ENCODE measurements around the gene NDUFV2.
"Not testable (repeated sequence)": the region's sequence is repeated elsewhere in the genome, so short reads cannot be mapped to it uniquely, and the experiment has no call there.

The NDUFV2 gene

DNA sequence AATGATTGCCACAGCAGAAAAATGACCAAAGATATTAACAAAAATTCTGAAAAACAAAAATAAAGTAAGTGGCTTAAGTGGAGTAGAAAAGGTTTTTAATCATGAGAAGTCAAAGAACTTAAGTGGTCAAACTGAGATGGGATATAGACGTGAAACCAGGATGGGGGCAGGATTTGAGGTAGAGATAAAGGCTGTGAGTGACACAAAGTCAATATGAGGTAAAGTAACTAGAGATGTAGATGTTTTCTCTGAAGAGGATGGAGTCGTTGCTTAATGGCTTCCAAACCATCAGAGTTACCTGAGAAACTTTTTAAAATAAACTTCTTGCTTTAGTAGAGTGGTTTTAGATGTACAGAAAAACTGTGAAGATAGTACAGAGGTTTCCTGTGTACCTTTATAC, 55.3 kb downstream of the NDUFV2 start:
- Histone ChIP-seq H2BK5ac (ENCODE audit: low read depth, low read length, poor library complexity) (no peak overlapping the region), H3K9me3 (ENCODE audit: insufficient read depth, low read depth, low read length) (no peaks in the 10 kb centered on the region), H3K27me3 (ENCODE audit: insufficient read depth, low read length) (no peaks in the 10 kb centered on the region), H3K4ac (ENCODE audit: low read depth, low read length) (no peak overlapping the region), H3K79me2 (ENCODE audit: control insufficient read depth, insufficient read depth, low read length, poor library complexity) (no peaks in the 10 kb centered on the region), H3K36me3 (ENCODE audit: control insufficient read depth in 1 of 2, insufficient read depth in 2 of 2, low read length in 2 of 2) (no peaks in the 10 kb centered on the region), H3K4me2 (ENCODE audit: low read length) (no peak overlapping the region), H4K91ac (ENCODE audit: low read depth, low read length) (no peak overlapping the region), H2BK120ac (ENCODE audit: insufficient read depth, low read length, poor library complexity) (no peak overlapping the region), H3K27ac (ENCODE audit: low read depth, low read length) (no peak overlapping the region), H4K8ac (ENCODE audit: low read depth, low read length) (no peak overlapping the region), H2AK5ac (ENCODE audit: low read length) (no peak overlapping the region), H3K79me1 (ENCODE audit: low read length) (no peaks in the 10 kb centered on the region), H3K4me1 (ENCODE audit: control insufficient read depth in 1 of 2, insufficient read depth in 2 of 2, low read length in 2 of 2) (no peaks in the 10 kb centered on the region), H3K4me3 (ENCODE audit: low read depth, low read length) (no peak overlapping the region), H4K12ac (ENCODE audit: low read depth, low read length) (no peak overlapping the region), H2AFZ (ENCODE audit: insufficient read depth, low read length, poor library complexity) (no peak overlapping the region), H3K14ac (ENCODE audit: low read length) (no peak overlapping the region), H2BK12ac (ENCODE audit: low read length) (no peak overlapping the region), H3K23ac (ENCODE audit: low read length) (no peak overlapping the region), H3K9ac (ENCODE audit: low read length) (no peak overlapping the region), H3K18ac (ENCODE audit: low read length) (no peak overlapping the region)
- no CpG with 5 or more reads among the region's 2 CpGs for WGBS (ENCODE audit: extremely low coverage, insufficient coverage, insufficient read length)
- DNase-seq: no peak

DNA sequence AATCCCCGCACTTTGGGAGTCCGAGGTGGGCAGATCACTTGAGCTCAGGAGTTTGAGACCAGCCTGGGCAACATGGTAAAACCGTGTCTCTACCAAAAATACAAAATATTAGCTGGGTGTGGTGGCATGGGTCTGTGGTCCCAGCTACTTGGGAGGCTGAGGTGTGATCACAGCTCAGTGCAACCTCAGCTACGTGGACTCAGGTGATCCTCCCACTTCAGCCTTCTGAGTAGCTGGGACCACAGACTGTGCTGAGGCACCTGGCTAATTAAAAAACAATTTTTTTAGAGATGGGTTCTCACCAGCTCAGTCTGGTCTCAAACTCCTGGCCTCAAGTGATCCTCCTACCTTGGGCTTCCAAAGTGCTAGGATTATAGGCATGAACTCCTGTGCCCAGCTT, 57.5 kb downstream of the NDUFV2 start:
- H3K79me1 ChIP-seq (ENCODE audit: low read length): no peaks in the 10 kb centered on the region
- H3K36me3 ChIP-seq (ENCODE audit: control insufficient read depth in 1 of 2, insufficient read depth in 2 of 2, low read length in 2 of 2): no peaks in the 10 kb centered on the region
- no CpG with 5 or more reads among the region's 4 CpGs for WGBS (ENCODE audit: extremely low coverage, insufficient coverage, insufficient read length)
- H3K4me3 ChIP-seq (ENCODE audit: low read depth, low read length): no peak overlapping the region
- H3K9me3 ChIP-seq (ENCODE audit: insufficient read depth, low read depth, low read length): no peaks in the 10 kb centered on the region
- peak overlapping the region; percentile 40 for H3K18ac ChIP-seq (ENCODE audit: low read length)
- no peak overlapping the region for H4K8ac ChIP-seq (ENCODE audit: low read depth, low read length)
- no peak overlapping the region for H2BK12ac ChIP-seq (ENCODE audit: low read length)
- H3K4me2 ChIP-seq (ENCODE audit: low read length): no peak overlapping the region
- no peak overlapping the region for H2AFZ ChIP-seq (ENCODE audit: insufficient read depth, low read length, poor library complexity)
- H3K27me3 ChIP-seq (ENCODE audit: insufficient read depth, low read length): no peaks in the 10 kb centered on the region
- H3K27ac ChIP-seq (ENCODE audit: low read depth, low read length): no peak overlapping the region
- no peak overlapping the region for H4K12ac ChIP-seq (ENCODE audit: low read depth, low read length)
- no peaks in the 10 kb centered on the region for H3K79me2 ChIP-seq (ENCODE audit: control insufficient read depth, insufficient read depth, low read length, poor library complexity)
- no peaks in the 10 kb centered on the region for H3K4me1 ChIP-seq (ENCODE audit: control insufficient read depth in 1 of 2, insufficient read depth in 2 of 2, low read length in 2 of 2)
- no peak overlapping the region for H3K23ac ChIP-seq (ENCODE audit: low read length)
- no peak overlapping the region for H3K4ac ChIP-seq (ENCODE audit: low read depth, low read length)
- no peak overlapping the region for H2BK5ac ChIP-seq (ENCODE audit: low read depth, low read length, poor library complexity)
- no peak overlapping the region for H2AK5ac ChIP-seq (ENCODE audit: low read length)
- H3K14ac ChIP-seq (ENCODE audit: low read length): no peak overlapping the region
- no peak overlapping the region for H3K9ac ChIP-seq (ENCODE audit: low read length)
- no peak overlapping the region for H2BK120ac ChIP-seq (ENCODE audit: insufficient read depth, low read length, poor library complexity)
- no peak for DNase-seq
- H4K91ac ChIP-seq (ENCODE audit: low read depth, low read length): no peak overlapping the region

DNA sequence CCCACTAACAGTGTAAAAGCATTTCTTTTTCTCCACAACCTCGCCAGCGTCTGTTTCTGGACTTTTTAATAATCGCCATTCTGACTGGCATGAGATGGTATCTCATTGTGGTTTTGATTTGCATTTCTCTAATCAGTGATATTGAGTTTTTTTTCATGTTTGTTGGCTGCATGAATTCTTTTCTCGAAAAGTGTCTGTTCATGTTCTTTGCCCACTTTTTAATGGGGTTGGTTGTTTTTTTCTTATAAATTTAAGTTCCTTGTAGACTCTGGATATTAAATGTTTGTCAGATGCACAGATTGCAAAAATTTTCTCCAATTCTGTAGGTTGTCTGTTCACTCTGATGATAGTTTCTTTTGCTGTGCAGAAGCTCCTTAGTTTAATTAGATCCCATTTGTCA, 60.2 kb downstream of the NDUFV2 start:
- not testable (repeated sequence) for H2AK5ac ChIP-seq (ENCODE audit: low read length); H2AFZ ChIP-seq (ENCODE audit: insufficient read depth, low read length, poor library complexity); H3K79me2 ChIP-seq (ENCODE audit: control insufficient read depth, insufficient read depth, low read length, poor library complexity); H2BK12ac ChIP-seq (ENCODE audit: low read length); H4K8ac ChIP-seq (ENCODE audit: low read depth, low read length); H3K9ac ChIP-seq (ENCODE audit: low read length); H3K4ac ChIP-seq (ENCODE audit: low read depth, low read length); H3K9me3 ChIP-seq (ENCODE audit: insufficient read depth, low read depth, low read length); H4K12ac ChIP-seq (ENCODE audit: low read depth, low read length); H3K36me3 ChIP-seq (ENCODE audit: control insufficient read depth in 1 of 2, insufficient read depth in 2 of 2, low read length in 2 of 2); H3K23ac ChIP-seq (ENCODE audit: low read length); DNase-seq; H2BK120ac ChIP-seq (ENCODE audit: insufficient read depth, low read length, poor library complexity); H3K14ac ChIP-seq (ENCODE audit: low read length); H3K4me3 ChIP-seq (ENCODE audit: low read depth, low read length); H3K18ac ChIP-seq (ENCODE audit: low read length); H3K27ac ChIP-seq (ENCODE audit: low read depth, low read length); H3K79me1 ChIP-seq (ENCODE audit: low read length); H3K4me2 ChIP-seq (ENCODE audit: low read length); H2BK5ac ChIP-seq (ENCODE audit: low read depth, low read length, poor library complexity); H3K4me1 ChIP-seq (ENCODE audit: control insufficient read depth in 1 of 2, insufficient read depth in 2 of 2, low read length in 2 of 2); H4K91ac ChIP-seq (ENCODE audit: low read depth, low read length); H3K27me3 ChIP-seq (ENCODE audit: insufficient read depth, low read length)
- no CpG with 5 or more reads among the region's 4 CpGs for WGBS (ENCODE audit: extremely low coverage, insufficient coverage, insufficient read length)

DNA sequence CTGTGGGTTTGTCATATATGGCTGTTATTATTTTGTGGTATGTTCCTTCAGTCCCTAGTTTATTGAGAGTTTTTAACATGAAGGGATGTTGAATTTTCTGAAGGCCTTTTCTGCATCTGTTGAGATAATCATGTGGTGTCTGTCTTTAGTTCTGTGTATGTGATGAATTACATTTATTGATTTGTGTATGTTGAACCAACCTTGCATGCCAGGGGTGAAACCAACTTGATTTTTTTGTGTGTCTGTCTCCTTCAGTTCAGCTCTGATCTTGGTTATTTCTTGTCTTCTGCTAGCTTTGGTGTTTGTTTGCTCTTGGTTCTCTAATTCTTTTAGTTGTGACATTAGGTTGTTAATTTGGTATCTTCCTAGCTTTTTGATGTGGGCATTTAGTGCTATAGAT, 61.6 kb downstream of the NDUFV2 start:
- H4K12ac ChIP-seq (ENCODE audit: low read depth, low read length); H3K9ac ChIP-seq (ENCODE audit: low read length); H3K23ac ChIP-seq (ENCODE audit: low read length); H3K79me2 ChIP-seq (ENCODE audit: control insufficient read depth, insufficient read depth, low read length, poor library complexity); H2BK12ac ChIP-seq (ENCODE audit: low read length); H3K79me1 ChIP-seq (ENCODE audit: low read length); H3K14ac ChIP-seq (ENCODE audit: low read length); H4K91ac ChIP-seq (ENCODE audit: low read depth, low read length); H2BK5ac ChIP-seq (ENCODE audit: low read depth, low read length, poor library complexity); H3K4me1 ChIP-seq (ENCODE audit: control insufficient read depth in 1 of 2, insufficient read depth in 2 of 2, low read length in 2 of 2); H3K9me3 ChIP-seq (ENCODE audit: insufficient read depth, low read depth, low read length); H3K4ac ChIP-seq (ENCODE audit: low read depth, low read length); H3K27me3 ChIP-seq (ENCODE audit: insufficient read depth, low read length); H3K4me3 ChIP-seq (ENCODE audit: low read depth, low read length); H3K4me2 ChIP-seq (ENCODE audit: low read length); H2BK120ac ChIP-seq (ENCODE audit: insufficient read depth, low read length, poor library complexity); H3K18ac ChIP-seq (ENCODE audit: low read length); H2AK5ac ChIP-seq (ENCODE audit: low read length); H4K8ac ChIP-seq (ENCODE audit: low read depth, low read length); H2AFZ ChIP-seq (ENCODE audit: insufficient read depth, low read length, poor library complexity); H3K36me3 ChIP-seq (ENCODE audit: control insufficient read depth in 1 of 2, insufficient read depth in 2 of 2, low read length in 2 of 2); DNase-seq; H3K27ac ChIP-seq (ENCODE audit: low read depth, low read length): not testable (repeated sequence)

DNA sequence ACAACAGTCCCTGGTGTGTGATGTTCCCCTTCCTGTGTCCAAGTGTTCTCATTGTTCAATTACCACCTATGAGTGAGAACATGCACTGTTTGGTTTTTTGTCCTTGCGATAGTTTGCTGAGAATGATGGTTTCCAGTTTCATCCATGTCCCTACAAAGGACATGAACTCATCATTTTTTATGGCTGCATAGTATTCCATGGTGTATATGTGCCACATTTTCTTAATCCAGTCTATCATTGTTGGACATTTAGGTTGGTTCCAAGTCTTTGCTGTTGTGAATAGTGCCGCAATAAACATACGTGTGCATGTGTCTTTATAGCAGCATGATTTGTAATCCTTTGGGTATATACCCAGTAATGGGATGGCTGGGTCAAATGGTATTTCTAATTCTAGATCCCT, 63.4 kb downstream of the NDUFV2 start:
- H3K23ac ChIP-seq (ENCODE audit: low read length); H3K9me3 ChIP-seq (ENCODE audit: insufficient read depth, low read depth, low read length); H4K8ac ChIP-seq (ENCODE audit: low read depth, low read length); H3K4me1 ChIP-seq (ENCODE audit: control insufficient read depth in 1 of 2, insufficient read depth in 2 of 2, low read length in 2 of 2); H3K4me2 ChIP-seq (ENCODE audit: low read length); DNase-seq; H3K36me3 ChIP-seq (ENCODE audit: control insufficient read depth in 1 of 2, insufficient read depth in 2 of 2, low read length in 2 of 2); H3K27ac ChIP-seq (ENCODE audit: low read depth, low read length); H4K91ac ChIP-seq (ENCODE audit: low read depth, low read length); H2AFZ ChIP-seq (ENCODE audit: insufficient read depth, low read length, poor library complexity); H3K18ac ChIP-seq (ENCODE audit: low read length); H2BK5ac ChIP-seq (ENCODE audit: low read depth, low read length, poor library complexity); H3K9ac ChIP-seq (ENCODE audit: low read length); H3K79me2 ChIP-seq (ENCODE audit: control insufficient read depth, insufficient read depth, low read length, poor library complexity); H2AK5ac ChIP-seq (ENCODE audit: low read length); H2BK12ac ChIP-seq (ENCODE audit: low read length); H3K27me3 ChIP-seq (ENCODE audit: insufficient read depth, low read length); H2BK120ac ChIP-seq (ENCODE audit: insufficient read depth, low read length, poor library complexity); H3K14ac ChIP-seq (ENCODE audit: low read length); H3K4me3 ChIP-seq (ENCODE audit: low read depth, low read length); H3K79me1 ChIP-seq (ENCODE audit: low read length); H4K12ac ChIP-seq (ENCODE audit: low read depth, low read length); H3K4ac ChIP-seq (ENCODE audit: low read depth, low read length): not testable (repeated sequence)
- no CpG with 5 or more reads among the region's 3 CpGs for WGBS (ENCODE audit: extremely low coverage, insufficient coverage, insufficient read length)
